K562 (cell line): Measurements from ENCODE around the gene MRPS15. TPM values are rescaled to one million over a fixed set of nuclear protein-coding genes. Genes with fewer than 3 reads are reported as not detected.

Experiments used
- ASH1L ChIP-seq: fragments of 450-650 bp; IDR thresholded peaks from 2 replicates; pipeline ENCODE4 v1.6.1; 2018; ENCODE audit warnings: borderline replicate concordance, mild to moderate bottlenecking, low read depth; ENCODE audit not compliant: partially characterized antibody
- DPF2 ChIP-seq: fragments of 450-650 bp; IDR thresholded peaks from 2 replicates; pipeline ENCODE4 v1.6.1; 2016
- FOS ChIP-seq: IDR thresholded peaks from 3 replicates; pipeline ENCODE4 v1.6.1; 2011; ENCODE audit not compliant: insufficient read length; ENCODE audit errors: extremely low read depth
- FOXM1 ChIP-seq, 2 experiments: fragments of 450-650 bp in 1 of 2; sonication (generic) in 1 of 2; formaldehyde crosslinking in 1 of 2; IDR thresholded peaks; 2 replicates each; pipeline versions ENCODE4 v1.6.1 to v1.9.0; 2017 to 2022; ENCODE audit warnings: low read depth in 2 of 2, mild to moderate bottlenecking in 2 of 2, missing genetic modification reagents in 1 of 2, moderate library complexity in 1 of 2
- HMBOX1 ChIP-seq: sonication (generic); IDR thresholded peaks from 2 replicates; pipeline ENCODE4 v1.6.1; 2016
- HNRNPL ChIP-seq: fragments of 200-400 bp; formaldehyde crosslinking; IDR thresholded peaks from 2 replicates; pipeline ENCODE4 v1.6.1; 2017; ENCODE audit warnings: low read depth, mild to moderate bottlenecking, low read length
- HSF4 ChIP-seq: fragments of 250-450 bp; sonication (Bioruptor Pico); IDR thresholded peaks from 2 replicates; pipeline ENCODE4 v2.1.2; 2022; ENCODE audit warnings: mild to moderate bottlenecking, moderate library complexity, borderline replicate concordance
- KDM5B ChIP-seq: fragments of 200-600 bp; sonication (generic); IDR thresholded peaks from 2 replicates; pipeline ENCODE4 v1.6.1; 2012; ENCODE audit warnings: low read depth, mild to moderate bottlenecking, moderate library complexity, low read length, control low read depth, inconsistent platforms; ENCODE audit not compliant: insufficient replicate concordance
- NCOA2 ChIP-seq, 2 experiments: fragments of 450-650 bp; IDR thresholded peaks; 2 replicates each; pipeline ENCODE4 v1.6.1; 2018; ENCODE audit warnings: mild to moderate bottlenecking in 2 of 2, moderate library complexity in 1 of 2; ENCODE audit not compliant: partially characterized antibody in 2 of 2
- STAT5A ChIP-seq: IDR thresholded peaks from 2 replicates; pipeline ENCODE4 v1.6.1; 2012; ENCODE audit warnings: low read length, inconsistent platforms, borderline replicate concordance
- ZMIZ1 ChIP-seq, 2 experiments: fragments of 150-350 bp in 1 of 2; IDR thresholded peaks; 2 replicates each; pipeline ENCODE4 v1.6.1; 2012 to 2016; ENCODE audit warnings: low read depth in 2 of 2, low read length in 2 of 2, mild to moderate bottlenecking in 1 of 2, moderate library complexity in 1 of 2
- ZNF23 ChIP-seq: fragments of 250-450 bp; sonication (Bioruptor Pico); IDR thresholded peaks from 2 replicates; pipeline ENCODE4 v1.4.0; 2020; ENCODE audit warnings: mild to moderate bottlenecking
- ZNF232 ChIP-seq: sonication (generic); formaldehyde crosslinking; IDR thresholded peaks from 2 replicates; pipeline ENCODE4 v1.8.0; 2022; ENCODE audit warnings: mild to moderate bottlenecking, missing genetic modification reagents
- ZNF830 ChIP-seq: fragments of 250-450 bp; sonication (Bioruptor Pico); IDR thresholded peaks from 2 replicates; pipeline ENCODE4 v1.5.0; 2021; ENCODE audit warnings: mild to moderate bottlenecking
- polyA plus RNA-seq, 8 experiments: library from polyadenylated mRNA; depleted of rRNA in 4 of 8; stranded (reverse) in 5 of 8; unstranded in 3 of 8; fragments of >200 nt; fragmentation: Nextera tagmentation in 2 of 8; fragmentation: Illumina TruSeq in 1 of 8; extraction: Ambion mirVana in 2 of 8; extraction: Trizol in 1 of 8; gene quantifications; 2 replicates each; pipeline versions ENCODE4 v1.2.1 to v1.2.3, GENCODE V29; 2011 to 2014; ENCODE audit warnings: inconsistent platforms in 1 of 8, missing spikeins in 1 of 8
- total RNA-seq, 7 experiments: library from RNA; depleted of rRNA in 6 of 7; stranded (reverse); fragments of >200 nt in 6 of 7; fragmentation: Illumina TruSeq in 2 of 7; extraction: Trizol in 2 of 7; gene quantifications; 2 replicates each; pipeline versions ENCODE4 v1.2.1 to v1.2.3, GENCODE V29; 2011 to 2021; ENCODE audit warnings: low replicate concordance in 1 of 7
- TF ChIP-seq, protein P1 (sequence below): fragments of 250-450 bp; sonication (Bioruptor Pico); IDR thresholded peaks from 2 replicates; pipeline ENCODE4 v1.9.0; 2021; ENCODE audit warnings: mild to moderate bottlenecking, inconsistent platforms
- TF ChIP-seq, protein P2 (sequence below), 2 experiments: fragments of 450-650 bp; conservative IDR thresholded peaks; 2 replicates each; pipeline ENCODE4 v1.6.1; 2017; ENCODE audit warnings: mild to moderate bottlenecking in 2 of 2, moderate library complexity in 2 of 2

The MRPS15 gene
- total and polyA plus RNA-seq, 9 of the 15 experiments (the other 6 are each of a cell fraction or from before 2014, with no cell fraction given): 62.9 to 286 (median 149) TPM

GRCh38 chr1:36464605-36465393 is 615 bp upstream of the MRPS15 start (continued):
- TF ChIP-seq ZNF232 (no peak), KDM5B (no peak), STAT5A (no peak), FOS (no peak), ZMIZ1 (IDR thresholded peaks at IDR 0.05; ENCODE audit: low read depth in 2 of 2, low read length in 2 of 2) (no peak), ZNF23 (CRISPR knock-in tag) (no peak), NCOA2 (IDR thresholded peaks at IDR 0.05; ENCODE audit: partially characterized antibody in 2 of 2) (no peak), ASH1L (peak; percentile 41), HMBOX1 (no peak), FOXM1 (IDR thresholded peaks at IDR 0.05; ENCODE audit: low read depth) (peak; percentile 15), FOXM1 (CRISPR knock-in tag; IDR thresholded peaks at IDR 0.05; ENCODE audit: low read depth) (no peak), DPF2 (no peak), ZNF830 (CRISPR knock-in tag) (0 out of 2 replicates have a peak, but pooled peaks have one; percentile 4), HNRNPL (no peak; the same call in 1 of the 2 replicates), HSF4 (CRISPR knock-in tag) (no peak)
- TF ChIP-seq, protein P1, sequence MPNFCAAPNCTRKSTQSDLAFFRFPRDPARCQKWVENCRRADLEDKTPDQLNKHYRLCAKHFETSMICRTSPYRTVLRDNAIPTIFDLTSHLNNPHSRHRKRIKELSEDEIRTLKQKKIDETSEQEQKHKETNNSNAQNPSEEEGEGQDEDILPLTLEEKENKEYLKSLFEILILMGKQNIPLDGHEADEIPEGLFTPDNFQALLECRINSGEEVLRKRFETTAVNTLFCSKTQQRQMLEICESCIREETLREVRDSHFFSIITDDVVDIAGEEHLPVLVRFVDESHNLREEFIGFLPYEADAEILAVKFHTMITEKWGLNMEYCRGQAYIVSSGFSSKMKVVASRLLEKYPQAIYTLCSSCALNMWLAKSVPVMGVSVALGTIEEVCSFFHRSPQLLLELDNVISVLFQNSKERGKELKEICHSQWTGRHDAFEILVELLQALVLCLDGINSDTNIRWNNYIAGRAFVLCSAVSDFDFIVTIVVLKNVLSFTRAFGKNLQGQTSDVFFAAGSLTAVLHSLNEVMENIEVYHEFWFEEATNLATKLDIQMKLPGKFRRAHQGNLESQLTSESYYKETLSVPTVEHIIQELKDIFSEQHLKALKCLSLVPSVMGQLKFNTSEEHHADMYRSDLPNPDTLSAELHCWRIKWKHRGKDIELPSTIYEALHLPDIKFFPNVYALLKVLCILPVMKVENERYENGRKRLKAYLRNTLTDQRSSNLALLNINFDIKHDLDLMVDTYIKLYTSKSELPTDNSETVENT (CRISPR knock-in tag): no peak
- TF ChIP-seq, protein P2, sequence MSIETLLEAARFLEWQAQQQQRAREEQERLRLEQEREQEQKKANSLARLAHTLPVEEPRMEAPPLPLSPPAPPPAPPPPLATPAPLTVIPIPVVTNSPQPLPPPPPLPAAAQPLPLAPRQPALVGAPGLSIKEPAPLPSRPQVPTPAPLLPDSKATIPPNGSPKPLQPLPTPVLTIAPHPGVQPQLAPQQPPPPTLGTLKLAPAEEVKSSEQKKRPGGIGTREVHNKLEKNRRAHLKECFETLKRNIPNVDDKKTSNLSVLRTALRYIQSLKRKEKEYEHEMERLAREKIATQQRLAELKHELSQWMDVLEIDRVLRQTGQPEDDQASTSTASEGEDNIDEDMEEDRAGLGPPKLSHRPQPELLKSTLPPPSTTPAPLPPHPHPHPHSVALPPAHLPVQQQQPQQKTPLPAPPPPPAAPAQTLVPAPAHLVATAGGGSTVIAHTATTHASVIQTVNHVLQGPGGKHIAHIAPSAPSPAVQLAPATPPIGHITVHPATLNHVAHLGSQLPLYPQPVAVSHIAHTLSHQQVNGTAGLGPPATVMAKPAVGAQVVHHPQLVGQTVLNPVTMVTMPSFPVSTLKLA (conservative IDR thresholded peaks at IDR 0.05): no peak
